Measurements from ENCODE around the gene NUDT12. TPM values are rescaled to one million over a fixed set of nuclear protein-coding genes. Genes with fewer than 3 reads are reported as not detected.

The NUDT12 gene
- total RNA-seq, 1 donor: 19.9 TPM

- TF ChIP-seq CTCF (IDR thresholded peaks at IDR 0.05; ENCODE audit: insufficient read depth, low read depth, low read length): no peak
- no peak overlapping the region for H3K4me3 ChIP-seq (ENCODE audit: low read depth, low read length)
- no peak for DNase-seq (ENCODE audit: low read depth)
These were observed 9.9 kb upstream of the NUDT12 start for GRCh38 chr5:103572454-103572853.

- no peak for TF ChIP-seq CTCF (IDR thresholded peaks at IDR 0.05; ENCODE audit: insufficient read depth, low read depth, low read length)
- no peak for DNase-seq (ENCODE audit: low read depth)
- no peak overlapping the region for H3K4me3 ChIP-seq (ENCODE audit: low read depth, low read length)
These were observed 9.1 kb upstream of the NUDT12 start for GRCh38 chr5:103571730-103572129.

GRCh38 chr5:103569313-103570060, 6.9 kb upstream of the NUDT12 start:
- TF ChIP-seq CTCF (IDR thresholded peaks at IDR 0.05; ENCODE audit: insufficient read depth, low read depth, low read length): no peak
- H3K4me3 ChIP-seq (ENCODE audit: low read depth, low read length): no peak overlapping the region
- no peak for DNase-seq (ENCODE audit: low read depth)

GRCh38 chr5:103565719-103566118, 3.1 kb upstream of the NUDT12 start:
- no peak for TF ChIP-seq CTCF (IDR thresholded peaks at IDR 0.05; ENCODE audit: insufficient read depth, low read depth, low read length)
- DNase-seq (ENCODE audit: low read depth): no peak
- no peak overlapping the region for H3K4me3 ChIP-seq (ENCODE audit: low read depth, low read length)

- peak overlapping the region; percentile 66 for H3K4me3 ChIP-seq (ENCODE audit: low read depth, low read length)
- no peak for TF ChIP-seq CTCF (IDR thresholded peaks at IDR 0.05; ENCODE audit: insufficient read depth, low read depth, low read length)
- no peak for DNase-seq (ENCODE audit: low read depth)
These were observed 720 bp downstream of the NUDT12 start for GRCh38 chr5:103561685-103562452.

- no peak for TF ChIP-seq CTCF (IDR thresholded peaks at IDR 0.05; ENCODE audit: insufficient read depth, low read depth, low read length)
- DNase-seq (ENCODE audit: low read depth): no peak
These were observed 1.8 kb downstream of the NUDT12 start for GRCh38 chr5:103560826-103561225.

More at GRCh38 chr5:103560826-103561225, 1.8 kb downstream of the NUDT12 start:
- no peak overlapping the region for H3K4me3 ChIP-seq (ENCODE audit: low read depth, low read length)
